Tracheal epithelial cell (primary cell): Measurements from ENCODE around the gene KIF1C. TPM values are rescaled to one million over a fixed set of nuclear protein-coding genes. Genes with fewer than 3 reads are reported as not detected.

Source experiments
- total RNA-seq: library from RNA; depleted of rRNA; stranded (reverse); fragments of >200 nt; gene quantifications from 2 replicates; pipeline ENCODE4 v1.2.1, GENCODE V29; 2014

The KIF1C gene
- 103 and 111 TPM in 2 replicates for total RNA-seq

GRCh38 chr17:4997302-4998026 is at the start of gene KIF1C, which contains the start of gene INCA1:
Gene KIF1C (plus strand): TSS chr17:4997950. CDS start chr17:5000247, 2,297 bp downstream.
Gene INCA1 (minus strand): TSS chr17:4997522. CDS start chr17:4994437, 3,085 bp downstream.

GRCh38 chr17:4948166-4948930 is 49.4 kb upstream of the KIF1C start, which contains the start of gene PFN1:
Gene PFN1 (minus strand): TSS chr17:4948530. CDS start chr17:4948394, 136 bp downstream.

DNA sequence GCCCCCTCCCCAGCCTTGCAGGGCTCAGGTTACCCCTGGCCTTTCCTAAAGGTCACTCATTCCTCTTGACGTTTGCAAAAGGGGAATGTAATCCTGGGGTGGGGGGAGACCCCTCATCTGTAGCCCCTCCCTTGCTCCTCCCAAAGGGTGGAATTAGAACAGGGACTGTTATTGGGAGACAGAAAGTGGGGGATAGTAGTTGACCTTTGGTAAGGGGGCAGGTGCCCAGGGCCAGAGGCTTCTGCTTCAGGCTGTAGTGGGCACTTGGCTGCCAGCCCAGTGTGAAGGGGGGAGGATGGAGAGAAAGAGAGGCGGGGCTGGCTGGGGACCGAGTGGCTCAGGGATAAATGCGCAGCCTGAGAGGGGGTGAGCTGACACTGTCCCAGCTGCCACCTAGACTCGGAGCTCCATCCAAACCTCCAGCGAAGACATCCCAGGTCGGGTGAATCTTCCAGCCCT is 47.0 kb upstream of the KIF1C start, which contains the start of gene ENO3:
Gene ENO3 (plus strand): TSS at position 374 of the 459 bp plus-strand sequence. CDS start 711 bp downstream, outside the sequence.

DNA sequence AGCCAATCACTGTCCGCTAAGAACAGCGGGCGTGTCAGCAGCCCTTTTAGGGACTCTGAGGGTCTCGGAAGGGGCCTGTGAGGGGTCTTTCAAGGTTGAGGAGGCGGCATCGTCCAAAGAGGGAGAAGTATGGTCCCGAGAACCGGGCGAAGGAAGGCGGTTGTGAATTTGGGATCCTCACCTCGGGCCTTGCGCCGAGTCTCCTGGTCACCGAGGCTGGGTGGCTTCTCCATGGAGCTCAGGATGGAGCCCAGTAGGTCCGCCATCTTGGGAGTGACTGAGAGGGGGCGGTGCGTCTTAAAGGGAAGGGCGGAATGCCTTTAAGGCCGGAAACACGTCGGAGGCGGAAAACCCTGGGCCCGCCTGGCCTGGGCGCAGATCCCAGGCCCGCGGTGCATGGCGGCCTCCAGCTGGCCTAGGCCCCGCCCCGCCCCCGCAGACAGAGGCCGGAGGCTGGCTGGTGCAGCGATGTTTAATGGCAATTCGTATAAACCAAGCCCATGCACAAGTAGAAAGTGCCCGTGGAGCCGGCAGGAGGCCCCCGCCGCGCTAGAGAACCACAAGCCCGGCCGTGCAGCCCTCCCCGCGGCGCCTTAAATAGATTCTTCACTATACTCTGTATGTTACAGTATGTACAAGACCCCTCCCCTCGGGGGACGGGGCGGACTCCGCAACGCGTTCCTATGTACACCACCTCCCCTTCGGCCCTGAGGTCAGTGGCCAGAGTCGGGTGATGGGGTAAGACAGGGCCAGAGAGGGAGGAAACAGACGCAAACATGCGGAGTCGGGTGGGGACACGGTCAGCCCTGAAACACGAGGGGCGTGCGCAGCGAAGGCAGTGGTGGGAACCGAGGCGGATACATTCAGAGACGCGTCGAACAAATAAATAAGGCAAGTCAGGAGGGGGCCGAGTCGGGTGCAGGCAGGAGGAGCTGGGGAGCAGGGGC is 29.9 kb upstream of the KIF1C start, which contains the start of gene SPAG7:
Gene SPAG7 (minus strand): TSS at position 279 of the 947 bp plus-strand sequence. CDS start 13 bp downstream, at position 266.

DNA sequence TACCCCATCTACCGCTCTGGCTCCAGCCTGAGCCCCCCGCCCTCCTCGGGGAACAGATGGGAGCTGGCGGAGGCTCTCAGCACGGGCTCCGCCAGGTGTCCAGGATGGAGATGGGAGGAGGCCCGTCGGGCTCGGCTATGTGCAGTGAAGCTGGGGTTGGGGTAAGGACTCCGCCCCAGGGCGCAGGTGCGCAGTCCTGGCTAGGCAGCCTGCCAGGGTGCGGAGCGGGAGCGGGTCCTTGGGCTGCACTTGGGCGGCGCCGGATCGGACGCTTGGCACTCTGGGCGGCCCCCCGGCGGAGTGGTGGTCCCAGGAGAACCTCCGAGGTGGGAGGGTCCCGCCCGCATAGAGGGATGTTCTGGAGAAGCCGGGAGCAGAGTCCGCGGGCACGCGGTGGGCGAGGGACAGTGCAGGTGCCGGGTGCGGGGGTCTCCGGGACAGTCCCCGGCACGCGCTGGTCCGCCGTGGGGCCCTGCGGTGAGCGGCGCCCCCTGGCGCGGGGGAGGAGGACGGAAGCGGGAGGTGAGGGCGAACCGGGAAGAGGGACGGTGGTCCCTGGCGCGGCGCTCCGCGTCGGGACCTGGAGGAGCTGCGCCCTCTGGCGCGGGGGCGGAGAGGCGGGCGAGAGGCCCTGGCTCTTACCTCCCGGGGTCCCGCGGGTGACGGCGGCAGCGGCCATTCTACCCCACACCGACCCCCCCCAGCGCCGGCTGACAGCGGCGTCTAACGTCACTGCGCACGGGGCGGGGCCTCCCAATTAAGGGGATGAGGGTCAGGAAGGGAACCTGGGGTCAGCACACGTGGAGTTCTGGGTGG is 10.6 kb upstream of the KIF1C start, which contains the start of gene CAMTA2:
Gene CAMTA2 (minus strand): TSS at position 725 of the 816 bp plus-strand sequence. CDS start 1,453 bp downstream, outside the sequence.

GRCh38 chr17:5035315-5035714 is 37.6 kb downstream of the KIF1C start, which contains the start of gene SLC52A1:
Gene SLC52A1 (minus strand): TSS chr17:5035426. CDS start chr17:5034606, 820 bp downstream.

Other genes with a start within 250 kb of the KIF1C start
- not detected in 2 replicates for gene TM4SF5, start 226.1 kb upstream of the KIF1C start, total RNA-seq
- 0.72 and 1.1 TPM in 2 replicates for gene VMO1, start 211.6 kb upstream of the KIF1C start, total RNA-seq
- gene GLTPD2, start 209.0 kb upstream of the KIF1C start, total RNA-seq: not detected in 2 replicates
- gene PSMB6, start 201.8 kb upstream of the KIF1C start, total RNA-seq: 121 and 163 TPM in 2 replicates
- gene PLD2, start 190.8 kb upstream of the KIF1C start, total RNA-seq: 15.3 and 25.8 TPM in 2 replicates
- 55.7 and 77.2 TPM in 2 replicates for gene MINK1, start 164.6 kb upstream of the KIF1C start, total RNA-seq
- gene C17orf107, start 98.4 kb upstream of the KIF1C start, total RNA-seq: 1.7 and 2.9 TPM in 2 replicates
- gene CHRNE, start 94.9 kb upstream of the KIF1C start, total RNA-seq: 0.24 and 0.64 TPM in 2 replicates
- not detected in 2 replicates for gene GP1BA, start 65.7 kb upstream of the KIF1C start, total RNA-seq
- 65.4 and 88.4 TPM in 2 replicates for gene SLC25A11, start 57.9 kb upstream of the KIF1C start, total RNA-seq
- 24.5 and 26.0 TPM in 2 replicates for gene RNF167, start 57.7 kb upstream of the KIF1C start, total RNA-seq
- gene PFN1, start 49.4 kb upstream of the KIF1C start, total RNA-seq: 382 and 601 TPM in 2 replicates
- 1.5 and 3.9 TPM in 2 replicates for gene ENO3, start 46.8 kb upstream of the KIF1C start, total RNA-seq
- gene SPAG7, start 30.1 kb upstream of the KIF1C start, total RNA-seq: 34.7 and 38.2 TPM in 2 replicates
- gene CAMTA2, start 10.3 kb upstream of the KIF1C start, total RNA-seq: 4.5 and 5.3 TPM in 2 replicates
- gene INCA1, start 428 bp upstream of the KIF1C start, total RNA-seq: 0.21 TPM in 1 of 2 replicates, not detected in the other
- gene SLC52A1, start 37.5 kb downstream of the KIF1C start, total RNA-seq: 0.48 and 1.7 TPM in 2 replicates
- gene ZFP3, start 80.5 kb downstream of the KIF1C start, total RNA-seq: 0.43 and 0.48 TPM in 2 replicates
- 5.3 and 5.5 TPM in 2 replicates for gene ZNF232, start 113.9 kb downstream of the KIF1C start, total RNA-seq
- gene USP6, start 118.1 kb downstream of the KIF1C start, total RNA-seq: not detected in 2 replicates
- gene ZNF594, start 193.9 kb downstream of the KIF1C start, total RNA-seq: 2.3 and 4.6 TPM in 2 replicates
- gene SCIMP, start 236.9 kb downstream of the KIF1C start, total RNA-seq: under 0.01 TPM in 1 of 2 replicates, not detected in the other